ENCODE data around the gene SEPTIN2.
"Not testable (repeated sequence)": the region's sequence is repeated elsewhere in the genome, so short reads cannot be mapped to it uniquely, and the experiment has no call there.

The SEPTIN2 gene

DNA sequence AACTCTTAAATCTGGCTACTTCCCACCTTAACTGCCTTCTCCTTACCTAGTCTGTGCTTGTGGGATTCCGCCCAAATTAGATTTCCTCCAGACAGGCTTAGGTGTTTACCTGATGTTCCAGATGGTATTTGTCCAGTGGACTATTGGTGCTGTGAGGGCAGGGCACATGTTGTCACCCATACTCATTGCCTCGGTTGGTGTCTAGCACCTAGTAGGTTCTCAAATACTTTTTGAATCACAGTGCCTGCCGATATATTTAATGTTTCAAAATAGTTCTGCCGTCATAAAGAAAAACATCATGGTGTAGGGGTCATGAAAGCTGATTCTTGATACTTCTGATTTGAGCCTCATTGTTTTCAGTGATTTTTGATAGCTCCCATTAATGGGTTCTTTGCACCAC, 1.1 kb downstream of the SEPTIN2 start:
- Histone ChIP-seq H2BK5ac (ENCODE audit: low read length) (no peak overlapping the region), H4K8ac (ENCODE audit: low read depth, low read length) (no peak overlapping the region), H2AFZ (ENCODE audit: low read length) (no peak overlapping the region), H3K18ac (ENCODE audit: low read length) (no peak overlapping the region), H3K4me1 (ENCODE audit: control insufficient read depth in 2 of 2, insufficient read depth in 1 of 2, low read depth in 1 of 2, low read length in 2 of 2) (peaks cover 2 to 16% of the 10 kb centered on the region in 2 donors), H3K27ac (replicated peaks; ENCODE audit: low read length) (no peak overlapping the region), H3K79me1 (ENCODE audit: low read depth, low read length) (peaks cover 7% of the 10 kb centered on the region), H2AK5ac (ENCODE audit: low read depth, low read length) (no peak overlapping the region), H3K4me3 (ENCODE audit: low read length in 2 of 2) (peak overlapping the region; percentile 91 to 99), H2BK12ac (ENCODE audit: low read length) (no peak overlapping the region), H3K23ac (ENCODE audit: low read depth, low read length, poor library complexity) (no peak overlapping the region), H4K91ac (ENCODE audit: low read depth, low read length, poor library complexity) (no peak overlapping the region), H2BK15ac (ENCODE audit: low read length) (no peak overlapping the region), H3K14ac (ENCODE audit: low read length) (no peak overlapping the region), H3K4ac (ENCODE audit: low read length) (no peak overlapping the region), H2BK120ac (ENCODE audit: low read depth, low read length) (no peak overlapping the region), H3K9me3 (replicated peaks in 1 of 2; ENCODE audit: control insufficient read depth in 2 of 2, insufficient read depth in 1 of 2, low read depth in 1 of 2, low read length in 2 of 2) (no peaks in the 10 kb centered on the region), H3K27me3 (ENCODE audit: control insufficient read depth in 3 of 3, insufficient read depth in 3 of 3, low read depth in 1 of 3, low read length in 3 of 3) (no peaks in the 10 kb centered on the region), H3K4me2 (ENCODE audit: insufficient read depth, low read length, poor library complexity, severe bottlenecking) (peak overlapping the region; percentile 82), H3K36me3 (replicated peaks in 1 of 2; ENCODE audit: control insufficient read depth in 2 of 2, insufficient read depth in 2 of 2, low read length in 2 of 2) (peaks cover 0 to 48% of the 10 kb centered on the region in 2 donors), H3K9ac (ENCODE audit: low read depth, low read length, poor library complexity) (peak overlapping the region; percentile 99)
- no peak for DNase-seq (ENCODE audit: low spot score)
- WGBS, 2 donors (ENCODE audit: extremely low coverage in 2 of 2, insufficient read length in 2 of 2, insufficient replicate concordance in 1 of 2) = no CpG with 5 or more reads among the region's 4 CpGs

- H3K9me3 ChIP-seq (replicated peaks in 1 of 2; ENCODE audit: control insufficient read depth in 2 of 2, insufficient read depth in 1 of 2, low read depth in 1 of 2, low read length in 2 of 2) = no peaks in the 10 kb centered on the region
- no peak overlapping the region for H3K27ac ChIP-seq (replicated peaks; ENCODE audit: low read length)
- H3K4me3 ChIP-seq (ENCODE audit: low read length in 2 of 2) = peak overlapping the region in 1 of 2 donors; percentile 99
- no peak overlapping the region for H4K91ac ChIP-seq (ENCODE audit: low read depth, low read length, poor library complexity)
- no peak overlapping the region for H3K18ac ChIP-seq (ENCODE audit: low read length)
- no peak overlapping the region for H3K14ac ChIP-seq (ENCODE audit: low read length)
- H2AFZ ChIP-seq (ENCODE audit: low read length) = no peak overlapping the region
- no peak overlapping the region for H2BK5ac ChIP-seq (ENCODE audit: low read length)
- no peak overlapping the region for H3K4ac ChIP-seq (ENCODE audit: low read length)
- no peak overlapping the region for H2BK15ac ChIP-seq (ENCODE audit: low read length)
- no peak overlapping the region for H3K9ac ChIP-seq (ENCODE audit: low read depth, low read length, poor library complexity)
- H3K27me3 ChIP-seq (ENCODE audit: control insufficient read depth in 3 of 3, insufficient read depth in 3 of 3, low read depth in 1 of 3, low read length in 3 of 3) = no peaks in the 10 kb centered on the region
- H3K4me1 ChIP-seq (ENCODE audit: control insufficient read depth in 2 of 2, insufficient read depth in 1 of 2, low read depth in 1 of 2, low read length in 2 of 2) = peaks cover 2 to 16% of the 10 kb centered on the region in 2 donors
- no peak overlapping the region for H2BK120ac ChIP-seq (ENCODE audit: low read depth, low read length)
- peak overlapping the region; percentile 82 for H3K4me2 ChIP-seq (ENCODE audit: insufficient read depth, low read length, poor library complexity, severe bottlenecking)
- DNase-seq (ENCODE audit: low spot score) = no peak
- H2BK12ac ChIP-seq (ENCODE audit: low read length) = no peak overlapping the region
- no peak overlapping the region for H2AK5ac ChIP-seq (ENCODE audit: low read depth, low read length)
- no peak overlapping the region for H4K8ac ChIP-seq (ENCODE audit: low read depth, low read length)
- H3K36me3 ChIP-seq (replicated peaks in 1 of 2; ENCODE audit: control insufficient read depth in 2 of 2, insufficient read depth in 2 of 2, low read length in 2 of 2) = peaks cover 0 to 52% of the 10 kb centered on the region in 2 donors
- H3K79me1 ChIP-seq (ENCODE audit: low read depth, low read length) = peaks cover 7% of the 10 kb centered on the region
- no peak overlapping the region for H3K23ac ChIP-seq (ENCODE audit: low read depth, low read length, poor library complexity)
- no CpG with 5 or more reads among the region's 4 CpGs for WGBS, 2 donors (ENCODE audit: extremely low coverage in 2 of 2, insufficient read length in 2 of 2, insufficient replicate concordance in 1 of 2)
These were observed 1.7 kb downstream of the SEPTIN2 start for GRCh38 chr2:241317391-241317790.

GRCh38 chr2:241318830-241319229, 3.1 kb downstream of the SEPTIN2 start:
- not testable (repeated sequence) for H3K23ac ChIP-seq (ENCODE audit: low read depth, low read length, poor library complexity); H3K4me2 ChIP-seq (ENCODE audit: insufficient read depth, low read length, poor library complexity, severe bottlenecking); H2BK120ac ChIP-seq (ENCODE audit: low read depth, low read length); DNase-seq (ENCODE audit: low spot score); H3K4ac ChIP-seq (ENCODE audit: low read length); H3K18ac ChIP-seq (ENCODE audit: low read length); H2BK12ac ChIP-seq (ENCODE audit: low read length); H3K27ac ChIP-seq (replicated peaks; ENCODE audit: low read length); H3K4me3 ChIP-seq (ENCODE audit: low read length in 2 of 2); H2BK15ac ChIP-seq (ENCODE audit: low read length); H2BK5ac ChIP-seq (ENCODE audit: low read length); H3K9me3 ChIP-seq (replicated peaks in 1 of 2; ENCODE audit: control insufficient read depth in 2 of 2, insufficient read depth in 1 of 2, low read depth in 1 of 2, low read length in 2 of 2); H3K79me1 ChIP-seq (ENCODE audit: low read depth, low read length); H3K9ac ChIP-seq (ENCODE audit: low read depth, low read length, poor library complexity); H3K27me3 ChIP-seq (ENCODE audit: control insufficient read depth in 3 of 3, insufficient read depth in 3 of 3, low read depth in 1 of 3, low read length in 3 of 3); H3K14ac ChIP-seq (ENCODE audit: low read length); H2AK5ac ChIP-seq (ENCODE audit: low read depth, low read length); H2AFZ ChIP-seq (ENCODE audit: low read length); H4K8ac ChIP-seq (ENCODE audit: low read depth, low read length); H4K91ac ChIP-seq (ENCODE audit: low read depth, low read length, poor library complexity)
- H3K36me3 ChIP-seq (replicated peaks in 1 of 2; ENCODE audit: control insufficient read depth in 2 of 2, insufficient read depth in 2 of 2, low read length in 2 of 2) = peaks cover 0 to 64% of the 10 kb centered on the region in 2 donors
- no CpG with 5 or more reads among the region's 6 CpGs for WGBS, 2 donors (ENCODE audit: extremely low coverage in 2 of 2, insufficient read length in 2 of 2, insufficient replicate concordance in 1 of 2)
- peaks cover 2 to 16% of the 10 kb centered on the region in 2 donors for H3K4me1 ChIP-seq (ENCODE audit: control insufficient read depth in 2 of 2, insufficient read depth in 1 of 2, low read depth in 1 of 2, low read length in 2 of 2)

DNA sequence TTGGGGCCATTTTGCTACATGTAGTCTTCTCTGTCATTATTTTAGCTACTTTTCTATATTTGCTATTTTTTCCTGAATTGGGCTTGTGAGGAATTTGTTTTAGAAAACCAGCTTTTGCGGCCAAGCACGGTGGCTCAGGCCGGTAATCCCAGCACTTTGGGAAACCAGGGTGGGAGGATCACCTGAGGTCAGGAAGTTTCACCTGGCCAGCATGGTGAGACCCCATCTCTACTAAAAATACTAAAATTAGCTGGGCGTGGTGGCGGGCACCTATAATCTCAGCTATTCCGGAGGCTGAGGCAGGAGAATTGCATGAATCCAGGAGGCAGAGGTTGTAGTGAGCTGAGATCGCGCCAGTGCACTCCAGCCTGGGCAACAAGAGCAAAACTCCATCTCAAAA, 4.7 kb downstream of the SEPTIN2 start:
- no peak overlapping the region for H3K27ac ChIP-seq (replicated peaks; ENCODE audit: low read length)
- no CpG with 5 or more reads among the region's 8 CpGs for WGBS, 2 donors (ENCODE audit: extremely low coverage in 2 of 2, insufficient read length in 2 of 2, insufficient replicate concordance in 1 of 2)
- no peaks in the 10 kb centered on the region for H3K9me3 ChIP-seq (replicated peaks in 1 of 2; ENCODE audit: control insufficient read depth in 2 of 2, insufficient read depth in 1 of 2, low read depth in 1 of 2, low read length in 2 of 2)
- no peak overlapping the region for H3K23ac ChIP-seq (ENCODE audit: low read depth, low read length, poor library complexity)
- H4K8ac ChIP-seq (ENCODE audit: low read depth, low read length) = no peak overlapping the region
- no peak overlapping the region for H2AK5ac ChIP-seq (ENCODE audit: low read depth, low read length)
- no peak overlapping the region for H3K18ac ChIP-seq (ENCODE audit: low read length)
- H3K4me2 ChIP-seq (ENCODE audit: insufficient read depth, low read length, poor library complexity, severe bottlenecking) = no peak overlapping the region
- no peak overlapping the region for H2BK120ac ChIP-seq (ENCODE audit: low read depth, low read length)
- H3K14ac ChIP-seq (ENCODE audit: low read length) = no peak overlapping the region
- H3K79me1 ChIP-seq (ENCODE audit: low read depth, low read length) = peaks cover 8% of the 10 kb centered on the region
- H3K27me3 ChIP-seq (ENCODE audit: control insufficient read depth in 3 of 3, insufficient read depth in 3 of 3, low read depth in 1 of 3, low read length in 3 of 3) = no peaks in the 10 kb centered on the region
- no peak overlapping the region for H3K4ac ChIP-seq (ENCODE audit: low read length)
- no peak overlapping the region for H2BK12ac ChIP-seq (ENCODE audit: low read length)
- H2BK5ac ChIP-seq (ENCODE audit: low read length) = no peak overlapping the region
- H3K9ac ChIP-seq (ENCODE audit: low read depth, low read length, poor library complexity) = no peak overlapping the region
- peaks cover 0 to 79% of the 10 kb centered on the region in 2 donors for H3K36me3 ChIP-seq (replicated peaks in 1 of 2; ENCODE audit: control insufficient read depth in 2 of 2, insufficient read depth in 2 of 2, low read length in 2 of 2)
- no peak overlapping the region for H4K91ac ChIP-seq (ENCODE audit: low read depth, low read length, poor library complexity)
- H3K4me1 ChIP-seq (ENCODE audit: control insufficient read depth in 2 of 2, insufficient read depth in 1 of 2, low read depth in 1 of 2, low read length in 2 of 2) = peaks cover 2 to 12% of the 10 kb centered on the region in 2 donors
- H2AFZ ChIP-seq (ENCODE audit: low read length) = no peak overlapping the region
- no peak overlapping the region for H3K4me3 ChIP-seq (ENCODE audit: low read length in 2 of 2)
- DNase-seq (ENCODE audit: low spot score) = no peak
- H2BK15ac ChIP-seq (ENCODE audit: low read length) = no peak overlapping the region
